ENCODE measurements around the gene GLRB.
"Not testable (repeated sequence)": the region's sequence is repeated elsewhere in the genome, so short reads cannot be mapped to it uniquely, and the experiment has no call there.

Gene GLRB

DNA sequence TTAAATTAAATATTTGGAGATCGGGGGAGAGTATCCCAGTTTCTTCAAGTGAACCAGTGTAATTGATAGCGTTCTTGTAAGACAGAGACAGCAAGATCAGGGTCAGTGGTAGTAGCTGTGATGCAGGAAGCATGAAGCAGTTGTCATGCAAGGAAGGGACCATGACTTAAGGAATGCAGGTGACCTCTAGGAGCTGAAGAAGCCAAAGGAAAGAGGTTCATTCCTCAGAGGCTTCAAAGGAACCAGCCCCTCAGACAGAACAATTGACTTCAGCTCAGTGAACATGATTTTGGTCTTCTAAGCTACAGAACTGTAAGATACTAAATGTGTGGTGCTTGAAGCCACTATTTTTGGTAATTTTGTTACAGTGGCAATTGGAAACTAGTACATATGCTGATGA, 51.6 kb downstream of the GLRB start:
- H3K36me3 ChIP-seq (ENCODE audit: control insufficient read depth, insufficient read depth, low read length), result no peaks in the 10 kb centered on the region
- H3K4me1 ChIP-seq (ENCODE audit: control insufficient read depth, insufficient read depth, low read length, poor library complexity, severe bottlenecking), result no peaks in the 10 kb centered on the region
- H3K27ac ChIP-seq (ENCODE audit: low read depth, low read length, severe bottlenecking), result no peak overlapping the region
- no peak overlapping the region for H3K4me3 ChIP-seq (ENCODE audit: extremely low read depth, insufficient read depth, low read length, poor library complexity, severe bottlenecking)
- H3K9me3 ChIP-seq (ENCODE audit: control insufficient read depth, low read length), result no peaks in the 10 kb centered on the region
- WGBS, 2 experiments (ENCODE audit: insufficient coverage in 2 of 2), result 79 to 86% methylated on average over 2 of the region's 2 CpGs

DNA sequence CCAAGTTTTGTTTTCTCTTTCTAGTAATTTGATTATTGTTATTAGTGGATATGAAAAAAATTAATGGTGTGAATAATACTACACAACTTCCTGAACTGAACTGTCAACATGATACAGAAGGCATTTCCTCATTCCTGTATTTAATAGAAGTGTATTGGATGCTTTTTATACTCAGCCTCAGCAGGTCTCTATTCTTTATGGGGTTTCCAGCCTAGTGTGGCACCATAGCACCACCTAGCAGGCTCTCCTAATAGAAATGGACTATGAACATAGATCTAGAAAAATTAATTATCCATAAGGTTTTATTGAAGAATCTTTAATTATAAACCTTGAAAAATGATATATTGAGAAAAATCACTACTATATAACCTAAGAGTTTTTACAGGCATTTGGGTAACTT, 52.4 kb downstream of the GLRB start:
- H3K9me3 ChIP-seq (ENCODE audit: control insufficient read depth, low read length), result no peaks in the 10 kb centered on the region
- no peak overlapping the region for H3K4me3 ChIP-seq (ENCODE audit: extremely low read depth, insufficient read depth, low read length, poor library complexity, severe bottlenecking)
- H3K27ac ChIP-seq (ENCODE audit: low read depth, low read length, severe bottlenecking), result no peak overlapping the region
- no peaks in the 10 kb centered on the region for H3K36me3 ChIP-seq (ENCODE audit: control insufficient read depth, insufficient read depth, low read length)
- H3K4me1 ChIP-seq (ENCODE audit: control insufficient read depth, insufficient read depth, low read length, poor library complexity, severe bottlenecking), result no peaks in the 10 kb centered on the region

DNA sequence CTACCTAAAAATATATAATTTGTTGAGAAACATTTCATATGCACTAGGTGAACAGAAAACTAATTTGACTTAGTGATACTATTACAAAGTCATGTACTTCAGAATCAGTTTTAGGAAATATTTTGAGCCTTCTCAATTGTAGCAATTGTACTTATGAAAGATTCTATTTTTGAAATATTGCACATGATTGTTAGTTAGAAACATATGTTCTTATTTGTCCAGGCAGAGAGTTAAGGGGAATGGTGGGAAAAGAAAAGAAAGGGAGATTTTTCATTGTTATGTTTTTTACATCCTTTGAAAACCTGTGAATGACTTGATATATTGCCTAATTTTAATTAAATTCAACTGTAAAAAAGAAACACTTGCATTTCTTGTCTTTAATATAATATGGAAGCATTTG, 66.0 kb downstream of the GLRB start:
- no peak overlapping the region for H3K4me3 ChIP-seq (ENCODE audit: extremely low read depth, insufficient read depth, low read length, poor library complexity, severe bottlenecking)
- no peak overlapping the region for H3K27ac ChIP-seq (ENCODE audit: low read depth, low read length, severe bottlenecking)
- no peaks in the 10 kb centered on the region for H3K36me3 ChIP-seq (ENCODE audit: control insufficient read depth, insufficient read depth, low read length)
- H3K9me3 ChIP-seq (ENCODE audit: control insufficient read depth, low read length), result no peaks in the 10 kb centered on the region
- no peaks in the 10 kb centered on the region for H3K4me1 ChIP-seq (ENCODE audit: control insufficient read depth, insufficient read depth, low read length, poor library complexity, severe bottlenecking)

DNA sequence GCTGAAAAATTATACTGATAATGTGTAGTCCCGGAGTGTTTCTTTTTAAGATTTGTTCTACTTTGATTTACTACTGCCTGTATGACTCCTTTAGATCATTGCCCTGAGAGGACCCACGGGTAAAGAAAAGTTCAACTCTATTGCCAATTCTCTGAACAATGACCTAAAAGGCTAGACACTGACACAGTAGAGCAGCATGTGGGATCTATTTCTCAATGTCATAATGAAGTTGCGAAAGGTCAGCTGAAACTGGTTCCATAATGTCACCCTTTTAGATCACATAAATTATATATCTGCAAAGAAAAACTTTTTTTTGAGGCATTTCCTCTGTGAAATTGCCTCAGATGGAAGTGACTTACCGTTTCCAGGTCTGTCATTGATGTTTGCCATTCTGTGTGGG, 67.4 kb downstream of the GLRB start:
- no peaks in the 10 kb centered on the region for H3K9me3 ChIP-seq (ENCODE audit: control insufficient read depth, low read length)
- H3K4me1 ChIP-seq (ENCODE audit: control insufficient read depth, insufficient read depth, low read length, poor library complexity, severe bottlenecking), result no peaks in the 10 kb centered on the region
- H3K4me3 ChIP-seq (ENCODE audit: extremely low read depth, insufficient read depth, low read length, poor library complexity, severe bottlenecking), result no peak overlapping the region
- H3K36me3 ChIP-seq (ENCODE audit: control insufficient read depth, insufficient read depth, low read length), result no peaks in the 10 kb centered on the region
- no peak overlapping the region for H3K27ac ChIP-seq (ENCODE audit: low read depth, low read length, severe bottlenecking)
- WGBS, 2 experiments (ENCODE audit: insufficient coverage in 2 of 2), result 89 to 96% methylated on average over 3 to 4 of the region's 4 CpGs

DNA sequence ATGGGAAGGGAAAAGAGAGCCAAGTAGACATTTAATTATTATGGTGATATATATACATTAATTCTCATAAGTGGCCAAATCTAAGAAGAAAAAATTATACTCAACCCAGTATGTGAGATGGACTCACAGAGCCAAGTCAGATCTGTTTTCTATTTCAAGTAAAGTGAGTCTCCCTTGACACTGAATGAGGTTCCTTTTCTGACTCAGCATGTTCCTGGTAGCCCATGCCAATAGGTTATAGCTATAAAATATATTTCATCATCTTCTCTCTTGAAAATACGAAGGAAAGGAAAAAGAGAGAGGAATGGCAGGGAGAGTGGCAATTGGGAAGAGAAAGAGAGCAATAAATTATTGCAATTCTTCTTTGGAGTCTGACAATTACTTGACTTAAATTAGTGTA, 75.8 kb downstream of the GLRB start:
- no peaks in the 10 kb centered on the region for H3K9me3 ChIP-seq (ENCODE audit: control insufficient read depth, low read length)
- H3K4me3 ChIP-seq (ENCODE audit: extremely low read depth, insufficient read depth, low read length, poor library complexity, severe bottlenecking), result no peak overlapping the region
- H3K27ac ChIP-seq (ENCODE audit: low read depth, low read length, severe bottlenecking), result no peak overlapping the region
- no CpG with 5 or more reads among the region's 1 CpG for WGBS, 2 experiments (ENCODE audit: insufficient coverage in 2 of 2)
- no peaks in the 10 kb centered on the region for H3K4me1 ChIP-seq (ENCODE audit: control insufficient read depth, insufficient read depth, low read length, poor library complexity, severe bottlenecking)
- no peaks in the 10 kb centered on the region for H3K36me3 ChIP-seq (ENCODE audit: control insufficient read depth, insufficient read depth, low read length)

DNA sequence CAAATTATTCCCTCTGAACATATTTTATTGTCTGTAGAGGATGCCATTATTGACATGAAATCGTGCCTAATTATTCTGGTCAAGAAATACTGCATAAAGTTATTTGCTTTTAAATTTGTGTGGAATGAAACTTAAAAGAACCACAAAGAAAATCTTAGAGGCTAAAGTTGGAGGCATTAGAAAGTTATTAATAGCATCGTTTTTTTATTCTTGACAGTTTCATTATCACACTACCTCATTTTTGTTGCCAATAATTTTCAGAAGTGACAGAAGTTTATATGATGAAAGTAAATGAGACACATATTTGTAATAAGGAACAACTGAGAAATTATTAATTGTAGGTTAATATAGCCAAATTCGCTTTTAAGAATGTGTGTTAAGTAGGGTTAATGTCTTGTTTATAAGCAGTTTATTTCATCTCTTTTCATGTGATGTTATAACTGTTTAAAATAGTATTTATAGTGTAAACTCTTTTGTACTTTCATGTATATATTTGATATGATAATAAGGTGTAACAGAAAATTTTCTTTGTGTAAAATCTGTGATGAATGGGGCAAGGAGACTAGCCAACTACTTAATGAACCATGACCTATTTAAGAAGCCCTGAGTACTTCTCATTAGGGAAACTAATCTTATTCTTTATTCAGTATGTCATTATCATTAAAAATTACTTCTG, 90.1 kb downstream of the GLRB start:
- H3K9me3 ChIP-seq (ENCODE audit: control insufficient read depth, low read length), result no peaks in the 10 kb centered on the region
- no peaks in the 10 kb centered on the region for H3K4me1 ChIP-seq (ENCODE audit: control insufficient read depth, insufficient read depth, low read length, poor library complexity, severe bottlenecking)
- H3K36me3 ChIP-seq (ENCODE audit: control insufficient read depth, insufficient read depth, low read length), result no peaks in the 10 kb centered on the region
- no peak overlapping the region for H3K4me3 ChIP-seq (ENCODE audit: extremely low read depth, insufficient read depth, low read length, poor library complexity, severe bottlenecking)
- WGBS, 2 experiments (ENCODE audit: insufficient coverage in 2 of 2), result 80% methylated on average over 1 of the region's 3 CpGs; no CpG with 5 or more reads in 1 of the 2 experiments
- H3K27ac ChIP-seq (ENCODE audit: low read depth, low read length, severe bottlenecking), result no peak overlapping the region

DNA sequence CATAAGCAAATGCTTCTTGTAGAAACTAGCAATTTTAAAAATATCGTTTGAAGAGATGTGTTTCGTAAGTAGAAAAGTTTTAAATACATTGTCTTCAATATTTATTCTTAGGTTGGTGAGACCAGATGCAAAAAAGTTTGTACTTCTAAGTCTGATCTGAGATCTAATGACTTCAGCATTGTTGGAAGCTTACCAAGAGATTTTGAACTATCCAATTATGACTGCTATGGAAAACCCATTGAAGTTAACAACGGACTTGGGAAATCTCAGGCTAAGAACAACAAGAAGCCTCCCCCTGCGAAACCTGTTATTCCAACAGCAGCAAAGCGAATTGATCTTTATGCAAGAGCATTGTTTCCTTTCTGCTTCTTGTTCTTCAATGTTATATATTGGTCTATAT, 94.4 kb downstream of the GLRB start:
- Histone ChIP-seq H3K27ac (ENCODE audit: low read depth, low read length, severe bottlenecking) (no peak overlapping the region), H3K36me3 (ENCODE audit: control insufficient read depth, insufficient read depth, low read length) (no peaks in the 10 kb centered on the region)
- WGBS, 2 experiments (ENCODE audit: insufficient coverage in 2 of 2), result 79 to 80% methylated on average over 1 to 3 of the region's 5 CpGs

DNA sequence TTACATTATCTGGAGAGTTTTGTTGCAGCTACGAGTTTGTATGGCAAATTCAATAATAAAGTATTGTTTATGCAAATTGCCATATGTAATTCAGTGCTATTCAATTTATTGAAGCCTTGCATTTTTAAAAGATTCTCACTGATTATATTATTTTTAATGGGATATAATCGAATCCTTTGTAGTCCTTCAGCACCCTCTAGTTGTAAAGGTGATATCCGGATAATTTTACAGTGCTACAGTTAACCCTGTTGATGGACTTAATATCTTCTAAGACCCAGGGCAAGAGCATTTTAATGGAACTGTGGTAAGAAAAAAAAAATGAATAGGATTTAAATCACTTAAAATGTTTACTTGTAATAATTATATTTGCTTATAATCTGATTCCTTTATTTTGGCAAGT, 96.1 kb downstream of the GLRB start:
- Histone ChIP-seq H3K4me1 (ENCODE audit: control insufficient read depth, insufficient read depth, low read length, poor library complexity, severe bottlenecking) (no peaks in the 10 kb centered on the region), H3K36me3 (ENCODE audit: control insufficient read depth, insufficient read depth, low read length) (no peaks in the 10 kb centered on the region)
- no CpG with 5 or more reads among the region's 3 CpGs for WGBS, 2 experiments (ENCODE audit: insufficient coverage in 2 of 2)

More for the DNA sequence above, 94.4 kb downstream of the GLRB start:
- no peak overlapping the region for H3K4me3 ChIP-seq (ENCODE audit: extremely low read depth, insufficient read depth, low read length, poor library complexity, severe bottlenecking)
- H3K9me3 ChIP-seq (ENCODE audit: control insufficient read depth, low read length), result no peaks in the 10 kb centered on the region
- H3K4me1 ChIP-seq (ENCODE audit: control insufficient read depth, insufficient read depth, low read length, poor library complexity, severe bottlenecking), result no peaks in the 10 kb centered on the region

DNA sequence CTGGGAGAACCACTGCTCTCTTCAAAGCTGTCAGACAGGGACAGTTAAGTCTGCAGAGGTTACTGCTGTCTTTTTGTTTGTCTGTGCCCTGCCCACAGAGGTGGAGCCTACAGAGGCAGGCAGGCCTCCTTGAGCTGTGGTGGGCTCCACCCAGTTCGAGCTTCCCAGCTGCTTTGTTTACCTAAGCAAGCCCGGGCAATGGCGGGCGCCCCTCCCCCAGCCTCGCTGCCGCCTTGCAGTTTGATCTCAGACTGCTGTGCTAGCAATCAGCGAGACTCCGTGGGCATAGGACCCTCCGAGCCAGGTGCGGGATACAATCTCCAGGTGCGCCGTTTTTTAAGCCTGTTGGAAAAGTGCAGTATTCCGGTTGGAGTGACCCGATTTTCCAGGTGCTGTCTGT, 104.3 kb downstream of the GLRB start:
- H3K36me3 ChIP-seq (ENCODE audit: control insufficient read depth, insufficient read depth, low read length); H3K9me3 ChIP-seq (ENCODE audit: control insufficient read depth, low read length); H3K4me3 ChIP-seq (ENCODE audit: extremely low read depth, insufficient read depth, low read length, poor library complexity, severe bottlenecking); H3K27ac ChIP-seq (ENCODE audit: low read depth, low read length, severe bottlenecking); H3K4me1 ChIP-seq (ENCODE audit: control insufficient read depth, insufficient read depth, low read length, poor library complexity, severe bottlenecking): not testable (repeated sequence)
- 88 to 89% methylated on average over 6 to 8 of the region's 14 CpGs for WGBS, 2 experiments (ENCODE audit: insufficient coverage in 2 of 2)

More for the DNA sequence above, 96.1 kb downstream of the GLRB start:
- Histone ChIP-seq H3K9me3 (ENCODE audit: control insufficient read depth, low read length) (no peaks in the 10 kb centered on the region), H3K27ac (ENCODE audit: low read depth, low read length, severe bottlenecking) (no peak overlapping the region), H3K4me3 (ENCODE audit: extremely low read depth, insufficient read depth, low read length, poor library complexity, severe bottlenecking) (no peak overlapping the region)

DNA sequence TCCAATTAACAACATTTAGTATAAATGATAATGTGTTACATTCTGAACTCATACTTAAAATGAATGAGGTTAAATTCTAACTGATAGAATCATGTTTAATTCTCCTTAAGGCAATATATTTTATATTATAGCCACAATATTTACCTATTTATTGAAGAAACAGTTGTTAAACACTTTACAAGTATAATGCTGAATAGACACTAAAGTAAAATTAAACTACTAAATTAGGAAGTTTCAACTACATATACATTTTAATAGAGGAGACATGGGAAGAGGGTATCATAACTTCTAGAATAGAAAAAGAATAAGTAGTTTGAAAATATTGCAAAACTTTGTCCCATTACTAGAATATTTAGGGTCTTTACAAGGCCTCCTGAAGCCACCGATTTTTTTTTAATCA, 108.3 kb downstream of the GLRB start:
- no CpG with 5 or more reads among the region's 1 CpG for WGBS, 2 experiments (ENCODE audit: insufficient coverage in 2 of 2)
- Histone ChIP-seq H3K27ac (ENCODE audit: low read depth, low read length, severe bottlenecking) (no peak overlapping the region), H3K9me3 (ENCODE audit: control insufficient read depth, low read length) (no peaks in the 10 kb centered on the region), H3K36me3 (ENCODE audit: control insufficient read depth, insufficient read depth, low read length) (no peaks in the 10 kb centered on the region), H3K4me1 (ENCODE audit: control insufficient read depth, insufficient read depth, low read length, poor library complexity, severe bottlenecking) (no peaks in the 10 kb centered on the region), H3K4me3 (ENCODE audit: extremely low read depth, insufficient read depth, low read length, poor library complexity, severe bottlenecking) (no peak overlapping the region)

DNA sequence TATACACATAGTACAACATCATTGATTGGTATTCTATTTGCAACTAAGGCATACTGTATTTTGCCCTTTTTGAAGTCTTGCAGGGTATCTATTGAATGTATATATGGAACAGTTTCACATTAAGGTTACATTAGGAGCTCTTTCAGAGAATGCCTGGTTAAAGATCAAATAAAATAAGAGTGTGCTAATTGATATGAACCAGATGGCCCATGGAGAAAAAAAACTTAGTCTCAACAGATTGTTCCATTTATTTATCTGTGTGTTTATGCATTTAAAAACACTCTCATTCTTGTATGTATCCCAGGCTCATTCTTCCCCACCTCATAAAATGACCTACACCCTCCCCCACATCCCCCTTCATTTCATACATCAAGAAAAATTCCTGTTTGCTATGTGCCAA, 109.4 kb downstream of the GLRB start:
- Histone ChIP-seq H3K4me1 (ENCODE audit: control insufficient read depth, insufficient read depth, low read length, poor library complexity, severe bottlenecking) (no peaks in the 10 kb centered on the region), H3K36me3 (ENCODE audit: control insufficient read depth, insufficient read depth, low read length) (no peaks in the 10 kb centered on the region), H3K27ac (ENCODE audit: low read depth, low read length, severe bottlenecking) (no peak overlapping the region), H3K4me3 (ENCODE audit: extremely low read depth, insufficient read depth, low read length, poor library complexity, severe bottlenecking) (no peak overlapping the region), H3K9me3 (ENCODE audit: control insufficient read depth, low read length) (no peaks in the 10 kb centered on the region)
